ENCODE measurements around the gene DSC2.
A peak's percentile ranks its signal among the peaks of the same experiment; 100 is the strongest.

Gene DSC2

GRCh38 chr18:31098878-31099277 is 3.3 kb downstream of the DSC2 start:
- no peak for TF ChIP-seq CTCF (IDR thresholded peaks at IDR 0.05; ENCODE audit: control insufficient read depth, extremely low read depth, insufficient read depth)
- no peak for DNase-seq (ENCODE audit: low read depth)
- H3K4me3 ChIP-seq (ENCODE audit: low read depth, low read length), result no peak overlapping the region

- no peak overlapping the region for H3K4me3 ChIP-seq (ENCODE audit: low read depth, low read length)
- no peak for DNase-seq (ENCODE audit: low read depth)
- no peak for TF ChIP-seq CTCF (IDR thresholded peaks at IDR 0.05; ENCODE audit: control insufficient read depth, extremely low read depth, insufficient read depth)
Measured at GRCh38 chr18:31097666-31098065, 4.6 kb downstream of the DSC2 start.

GRCh38 chr18:31093880-31094279 is 8.3 kb downstream of the DSC2 start:
- no peak overlapping the region for H3K4me3 ChIP-seq (ENCODE audit: low read depth, low read length)
- DNase-seq (ENCODE audit: low read depth), result peak; percentile 23
- no peak for TF ChIP-seq CTCF (IDR thresholded peaks at IDR 0.05; ENCODE audit: control insufficient read depth, extremely low read depth, insufficient read depth)

- H3K4me3 ChIP-seq (ENCODE audit: low read depth, low read length), result no peak overlapping the region
- no peak for DNase-seq (ENCODE audit: low read depth)
- no peak for TF ChIP-seq CTCF (IDR thresholded peaks at IDR 0.05; ENCODE audit: control insufficient read depth, extremely low read depth, insufficient read depth)
Measured at GRCh38 chr18:31093294-31093693, 8.9 kb downstream of the DSC2 start.

- no peak overlapping the region for H3K4me3 ChIP-seq (ENCODE audit: low read depth, low read length)
- no peak for TF ChIP-seq CTCF (IDR thresholded peaks at IDR 0.05; ENCODE audit: control insufficient read depth, extremely low read depth, insufficient read depth)
- no peak for DNase-seq (ENCODE audit: low read depth)
Measured at GRCh38 chr18:31091350-31091749, 10.9 kb downstream of the DSC2 start.

GRCh38 chr18:31088532-31088931 is 13.7 kb downstream of the DSC2 start:
- no peak overlapping the region for H3K4me3 ChIP-seq (ENCODE audit: low read depth, low read length)
- no peak for TF ChIP-seq CTCF (IDR thresholded peaks at IDR 0.05; ENCODE audit: control insufficient read depth, extremely low read depth, insufficient read depth)
- DNase-seq (ENCODE audit: low read depth), result no peak

GRCh38 chr18:31079973-31080372 is 22.2 kb downstream of the DSC2 start:
- TF ChIP-seq CTCF (IDR thresholded peaks at IDR 0.05; ENCODE audit: control insufficient read depth, extremely low read depth, insufficient read depth), result no peak
- H3K4me3 ChIP-seq (ENCODE audit: low read depth, low read length), result no peak overlapping the region
- DNase-seq (ENCODE audit: low read depth), result no peak

All from LNCaP clone FGC (cell line).